Lung (tissue), 12 donors: ENCODE measurements around the gene FRMD5. TPM values are rescaled to one million over a fixed set of nuclear protein-coding genes. Genes with fewer than 3 reads are reported as not detected.

ENCODE experiments used
- ATAC-seq: fragments of 200-7000 bp; cut with Tn5 transposase; one replicate; pipeline ENCODE4 v1.9.1; 2020; ENCODE audit warnings: moderate number of reproducible peaks; ENCODE audit not compliant: insufficient read depth, low FRiP score
- DNase-seq, 3 donors: peaks; one replicate each; pipeline ENCODE4 v3.0.0-alpha.2; 2013 to 2017
- H3K27ac ChIP-seq, 2 donors: one replicate each; pipeline ENCODE4 v1.5.1; 2013; ENCODE audit warnings: mild to moderate bottlenecking in 2 of 2, moderate library complexity in 2 of 2, control low read depth in 1 of 2, inconsistent platforms in 1 of 2, low read depth in 1 of 2, low read length in 1 of 2
- H3K27me3 ChIP-seq, 3 donors: one replicate each; pipeline ENCODE4 v1.5.1; 2013; ENCODE audit warnings: low read length in 2 of 3; ENCODE audit not compliant: control insufficient read depth in 3 of 3, insufficient read depth in 3 of 3
- H3K36me3 ChIP-seq, 4 donors: one replicate each; pipeline ENCODE4 v1.5.1; 2013; ENCODE audit warnings: low read length in 4 of 4, mild to moderate bottlenecking in 1 of 4, moderate library complexity in 1 of 4; ENCODE audit not compliant: control insufficient read depth in 4 of 4, insufficient read depth in 4 of 4
- H3K4me1 ChIP-seq, 5 donors: one replicate each; pipeline ENCODE4 v1.5.1; 2013; ENCODE audit warnings: low read length in 5 of 5, mild to moderate bottlenecking in 2 of 5, moderate library complexity in 1 of 5; ENCODE audit not compliant: control insufficient read depth in 5 of 5, insufficient read depth in 5 of 5
- H3K4me3 ChIP-seq: one replicate; pipeline ENCODE4 v1.5.1; 2013; ENCODE audit warnings: mild to moderate bottlenecking, control low read depth, moderate library complexity
- H3K9ac ChIP-seq, 2 donors: one replicate each; pipeline ENCODE4 v1.5.1; 2013; ENCODE audit warnings: low read length in 2 of 2, control low read depth in 1 of 2; ENCODE audit not compliant: insufficient read depth in 1 of 2
- H3K9me3 ChIP-seq, 4 donors: one replicate each; pipeline ENCODE4 v1.5.1; 2013; ENCODE audit warnings: low read length in 3 of 4, mild to moderate bottlenecking in 1 of 4, moderate library complexity in 1 of 4; ENCODE audit not compliant: control insufficient read depth in 4 of 4, insufficient read depth in 3 of 4
- WGBS, 2 donors: extraction: QIAGEN DNeasy Blood & Tissue Kit; methylation state at CpG; one replicate each; pipeline ENCODE4 v1.1.7; 2013; 5-methylcytosine and 5-hydroxymethylcytosine counted together
- polyA plus RNA-seq, 2 donors: library from polyadenylated mRNA; stranded (reverse); fragments of 200-250 nt; gene quantifications; one replicate each; pipeline ENCODE4 v1.2.1, GENCODE V29; 2013
- total RNA-seq, 2 donors: library from RNA; depleted of rRNA in 1 of 2; stranded (reverse); fragments of >200 nt in 1 of 2; gene quantifications; one replicate each; pipeline ENCODE4 v1.2.1, GENCODE V29; 2014 to 2021
- TF ChIP-seq, protein P1 (sequence below): IDR thresholded peaks from 2 replicates; pipeline ENCODE4 v1.5.1; 2012; ENCODE audit warnings: mild to moderate bottlenecking; ENCODE audit errors: control extremely low read depth, extremely low read depth
- donor health status: control.
- donor health status: control.
- donor health status: Bipolar disorder and iron deficiency.
- donor health status: healthy.
- donor health status: DM: yes; HTN: yes; CAD: no.

The FRMD5 gene
- total and polyA plus RNA-seq, 4 donors, result 0.10 to 1.1 (median 0.67) TPM

- Histone ChIP-seq H3K4me3 (no peak overlapping the region), H3K9ac (no peak overlapping the region), H3K27ac (no peak overlapping the region), H3K36me3 (no peaks in the 10 kb centered on the region), H3K27me3 (no peaks in the 10 kb centered on the region), H3K9me3 (no peaks in the 10 kb centered on the region), H3K4me1 (peaks cover 0 to 8% (median 0%) of the 10 kb centered on the region in 5 donors)
- 71 to 100% methylated on average over 1 of the region's 1 CpG for WGBS, 2 donors
- no peak for ATAC-seq
- TF ChIP-seq, protein P1, sequence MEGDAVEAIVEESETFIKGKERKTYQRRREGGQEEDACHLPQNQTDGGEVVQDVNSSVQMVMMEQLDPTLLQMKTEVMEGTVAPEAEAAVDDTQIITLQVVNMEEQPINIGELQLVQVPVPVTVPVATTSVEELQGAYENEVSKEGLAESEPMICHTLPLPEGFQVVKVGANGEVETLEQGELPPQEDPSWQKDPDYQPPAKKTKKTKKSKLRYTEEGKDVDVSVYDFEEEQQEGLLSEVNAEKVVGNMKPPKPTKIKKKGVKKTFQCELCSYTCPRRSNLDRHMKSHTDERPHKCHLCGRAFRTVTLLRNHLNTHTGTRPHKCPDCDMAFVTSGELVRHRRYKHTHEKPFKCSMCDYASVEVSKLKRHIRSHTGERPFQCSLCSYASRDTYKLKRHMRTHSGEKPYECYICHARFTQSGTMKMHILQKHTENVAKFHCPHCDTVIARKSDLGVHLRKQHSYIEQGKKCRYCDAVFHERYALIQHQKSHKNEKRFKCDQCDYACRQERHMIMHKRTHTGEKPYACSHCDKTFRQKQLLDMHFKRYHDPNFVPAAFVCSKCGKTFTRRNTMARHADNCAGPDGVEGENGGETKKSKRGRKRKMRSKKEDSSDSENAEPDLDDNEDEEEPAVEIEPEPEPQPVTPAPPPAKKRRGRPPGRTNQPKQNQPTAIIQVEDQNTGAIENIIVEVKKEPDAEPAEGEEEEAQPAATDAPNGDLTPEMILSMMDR, result no peak
- no peak for DNase-seq
These were observed 93.1 kb downstream of the FRMD5 start for GRCh38 chr15:44101944-44102343.

GRCh38 chr15:44101286-44101685 lies 93.8 kb downstream of the FRMD5 start:
- ATAC-seq (no peak), DNase-seq (no peak)
- Histone ChIP-seq H3K9ac (no peak overlapping the region), H3K9me3 (no peaks in the 10 kb centered on the region), H3K27me3 (no peaks in the 10 kb centered on the region), H3K36me3 (no peaks in the 10 kb centered on the region), H3K27ac (no peak overlapping the region), H3K4me1 (peaks cover 0 to 8% (median 0%) of the 10 kb centered on the region in 5 donors), H3K4me3 (no peak overlapping the region)
- TF ChIP-seq, protein P1, result no peak

- Histone ChIP-seq H3K36me3 (no peaks in the 10 kb centered on the region), H3K4me1 (peaks cover 0 to 8% (median 0%) of the 10 kb centered on the region in 5 donors), H3K27ac (no peak overlapping the region), H3K9me3 (no peaks in the 10 kb centered on the region), H3K27me3 (no peaks in the 10 kb centered on the region), H3K9ac (no peak overlapping the region), H3K4me3 (no peak overlapping the region)
- ATAC-seq, result no peak
- 74 to 75% methylated on average over 1 of the region's 1 CpG for WGBS, 2 donors
- DNase-seq, result no peak
- TF ChIP-seq, protein P1, result no peak
These were observed 95.4 kb downstream of the FRMD5 start for GRCh38 chr15:44099671-44100070.

DNA sequence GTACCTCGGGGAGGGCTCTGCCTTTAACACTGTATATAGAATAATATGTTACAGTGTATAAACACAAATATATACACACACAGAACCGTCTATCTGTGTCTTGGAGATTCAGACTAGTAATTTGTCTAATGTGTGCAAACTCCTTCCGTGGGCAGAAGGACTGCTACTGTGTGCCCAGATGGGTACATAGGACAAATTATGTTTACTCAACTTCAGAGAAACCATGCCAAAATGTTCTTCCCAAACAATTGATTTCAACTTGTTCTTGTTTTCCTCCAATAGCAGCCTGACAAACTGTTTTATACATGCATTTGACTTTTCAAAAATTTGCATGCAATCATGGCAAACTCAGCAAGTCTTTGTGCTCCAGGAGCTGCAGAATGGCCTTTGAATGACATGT lies 97.5 kb downstream of the FRMD5 start:
- no peak overlapping the region for H3K4me3 ChIP-seq
- TF ChIP-seq, protein P1, result no peak
- DNase-seq, result no peak

More for the DNA sequence above, 97.5 kb downstream of the FRMD5 start:
- no peaks in the 10 kb centered on the region for H3K36me3 ChIP-seq
- no peak for ATAC-seq
- H3K9me3 ChIP-seq, result no peaks in the 10 kb centered on the region
- WGBS, 2 donors, result 34 to 46% methylated on average over 3 of the region's 3 CpGs
- peaks cover 0 to 8% (median 0%) of the 10 kb centered on the region in 5 donors for H3K4me1 ChIP-seq
- no peak overlapping the region for H3K9ac ChIP-seq
- no peak overlapping the region for H3K27ac ChIP-seq
- H3K27me3 ChIP-seq, result no peaks in the 10 kb centered on the region
